Fibroblast of skin of right quadriceps (primary cell): Measurements from ENCODE around the gene CSRNP3.

Experiments used
- DNase-seq: peaks from one replicate; pipeline ENCODE4 v3.0.0-alpha.2; 2013

Gene CSRNP3

GRCh38 chr2:165469417-165469816 is at the start of gene CSRNP3:
TSS of gene CSRNP3 (plus strand) at chr2:165469698. CDS start at chr2:165595066, 125,368 bp downstream.
- DNase-seq: peak; percentile 83

- DNase-seq: no peak
These were observed 49.3 kb upstream of the CSRNP3 start for GRCh38 chr2:165420231-165420630.

- DNase-seq: no peak
These were observed 46.4 kb upstream of the CSRNP3 start for GRCh38 chr2:165423081-165423480.

GRCh38 chr2:165425556-165425955 is 43.9 kb upstream of the CSRNP3 start:
- DNase-seq: no peak

GRCh38 chr2:165427686-165428085 is 41.8 kb upstream of the CSRNP3 start:
- DNase-seq: no peak

- DNase-seq: peak; percentile 7
These were observed 40.6 kb upstream of the CSRNP3 start for GRCh38 chr2:165428926-165429325.

GRCh38 chr2:165431014-165431413 is 38.5 kb upstream of the CSRNP3 start:
- no peak for DNase-seq

GRCh38 chr2:165432234-165432966 is 37.1 kb upstream of the CSRNP3 start:
- no peak for DNase-seq

- DNase-seq: no peak
These were observed 34.5 kb upstream of the CSRNP3 start for GRCh38 chr2:165434865-165435496.

- no peak for DNase-seq
These were observed 33.9 kb upstream of the CSRNP3 start for GRCh38 chr2:165435611-165436010.

GRCh38 chr2:165436559-165436958 is 32.9 kb upstream of the CSRNP3 start:
- DNase-seq: no peak

- peak; percentile 81 for DNase-seq
These were observed 29.1 kb upstream of the CSRNP3 start for GRCh38 chr2:165440367-165440766.

- DNase-seq: no peak
These were observed 26.0 kb upstream of the CSRNP3 start for GRCh38 chr2:165443511-165443910.

GRCh38 chr2:165448406-165448805 is 21.1 kb upstream of the CSRNP3 start:
- DNase-seq: no peak

GRCh38 chr2:165450156-165450555 is 19.3 kb upstream of the CSRNP3 start:
- no peak for DNase-seq

GRCh38 chr2:165452327-165452726 is 17.2 kb upstream of the CSRNP3 start:
- no peak for DNase-seq

GRCh38 chr2:165453561-165454094 is 15.9 kb upstream of the CSRNP3 start:
- no peak for DNase-seq

GRCh38 chr2:165454905-165455304 is 14.6 kb upstream of the CSRNP3 start:
- DNase-seq: no peak

GRCh38 chr2:165456027-165456426 is 13.5 kb upstream of the CSRNP3 start:
- DNase-seq: peak; percentile 7

- no peak for DNase-seq
These were observed 7.1 kb upstream of the CSRNP3 start for GRCh38 chr2:165462443-165462842.

GRCh38 chr2:165466386-165466785 is 3.1 kb upstream of the CSRNP3 start:
- no peak for DNase-seq

GRCh38 chr2:165467921-165468320 is 1.6 kb upstream of the CSRNP3 start:
- no peak for DNase-seq

- DNase-seq: no peak
These were observed 863 bp downstream of the CSRNP3 start for GRCh38 chr2:165470361-165470760.

GRCh38 chr2:165471349-165471950 is 2.0 kb downstream of the CSRNP3 start:
- no peak for DNase-seq
